ENCODE measurements around the gene AKAP9.

- no peak for TF ChIP-seq POLR2A (IDR thresholded peaks at IDR 0.05)
- TF ChIP-seq, protein P1, sequence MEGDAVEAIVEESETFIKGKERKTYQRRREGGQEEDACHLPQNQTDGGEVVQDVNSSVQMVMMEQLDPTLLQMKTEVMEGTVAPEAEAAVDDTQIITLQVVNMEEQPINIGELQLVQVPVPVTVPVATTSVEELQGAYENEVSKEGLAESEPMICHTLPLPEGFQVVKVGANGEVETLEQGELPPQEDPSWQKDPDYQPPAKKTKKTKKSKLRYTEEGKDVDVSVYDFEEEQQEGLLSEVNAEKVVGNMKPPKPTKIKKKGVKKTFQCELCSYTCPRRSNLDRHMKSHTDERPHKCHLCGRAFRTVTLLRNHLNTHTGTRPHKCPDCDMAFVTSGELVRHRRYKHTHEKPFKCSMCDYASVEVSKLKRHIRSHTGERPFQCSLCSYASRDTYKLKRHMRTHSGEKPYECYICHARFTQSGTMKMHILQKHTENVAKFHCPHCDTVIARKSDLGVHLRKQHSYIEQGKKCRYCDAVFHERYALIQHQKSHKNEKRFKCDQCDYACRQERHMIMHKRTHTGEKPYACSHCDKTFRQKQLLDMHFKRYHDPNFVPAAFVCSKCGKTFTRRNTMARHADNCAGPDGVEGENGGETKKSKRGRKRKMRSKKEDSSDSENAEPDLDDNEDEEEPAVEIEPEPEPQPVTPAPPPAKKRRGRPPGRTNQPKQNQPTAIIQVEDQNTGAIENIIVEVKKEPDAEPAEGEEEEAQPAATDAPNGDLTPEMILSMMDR (IDR thresholded peaks at IDR 0.05), result no peak
Measured at GRCh38 chr7:92088266-92088665, 147.6 kb downstream of the AKAP9 start.
